NCI-H146 treated with DMSO at 0.1 percent for 48 hours (cell line): Measurements from ENCODE around the gene GALNT18.

Source experiments
- DNase-seq: peaks from one replicate; lab custom pipeline; 2025; ENCODE audit not compliant: unreplicated experiment; lab: John Stamatoyannopoulos, UW

Gene GALNT18

GRCh38 chr11:11289669-11290068 lies 332.1 kb downstream of the GALNT18 start:
- DNase-seq = no peak

- DNase-seq = no peak
Measured at GRCh38 chr11:11288972-11289616, 332.7 kb downstream of the GALNT18 start.

- DNase-seq = no peak
Measured at GRCh38 chr11:11284481-11284880, 337.3 kb downstream of the GALNT18 start.

GRCh38 chr11:11281626-11282025 lies 340.2 kb downstream of the GALNT18 start:
- no peak for DNase-seq

- no peak for DNase-seq
Measured at GRCh38 chr11:11280826-11281225, 341.0 kb downstream of the GALNT18 start.

- peak; percentile 96 for DNase-seq
Measured at GRCh38 chr11:11279956-11280689, 341.7 kb downstream of the GALNT18 start.

GRCh38 chr11:11272254-11272653 lies 349.6 kb downstream of the GALNT18 start:
- DNase-seq = no peak

GRCh38 chr11:11270236-11270775 lies 351.5 kb downstream of the GALNT18 start:
- DNase-seq = no peak

GRCh38 chr11:11268706-11269105 lies 353.1 kb downstream of the GALNT18 start:
- no peak for DNase-seq

- DNase-seq = no peak
Measured at GRCh38 chr11:11268119-11268518, 353.7 kb downstream of the GALNT18 start.

GRCh38 chr11:11267312-11267711 lies 354.5 kb downstream of the GALNT18 start:
- DNase-seq = no peak

GRCh38 chr11:11265994-11266606 lies 355.7 kb downstream of the GALNT18 start:
- peak; percentile 44 for DNase-seq

GRCh38 chr11:11265320-11265719 lies 356.5 kb downstream of the GALNT18 start:
- DNase-seq = no peak

GRCh38 chr11:11263238-11264005 lies 358.4 kb downstream of the GALNT18 start:
- DNase-seq = peak; percentile 81

- no peak for DNase-seq
Measured at GRCh38 chr11:11262171-11262920, 359.5 kb downstream of the GALNT18 start.

GRCh38 chr11:11261629-11262028 lies 360.2 kb downstream of the GALNT18 start:
- no peak for DNase-seq

GRCh38 chr11:11260903-11261302 lies 360.9 kb downstream of the GALNT18 start:
- DNase-seq = no peak

- no peak for DNase-seq
Measured at GRCh38 chr11:11253995-11254394, 367.8 kb downstream of the GALNT18 start.

GRCh38 chr11:11253497-11253896 lies 368.3 kb downstream of the GALNT18 start:
- no peak for DNase-seq

GRCh38 chr11:11252403-11252802 lies 369.4 kb downstream of the GALNT18 start:
- peak; percentile 87 for DNase-seq
